SU-DHL-6 (cell line): ENCODE measurements around the gene INPP5A.

Experiments used
- H2AFZ ChIP-seq: fragments of 200-600 bp; sonication (generic); 2 replicates; pipeline ENCODE4 v1.6.1; 2014; ENCODE audit warnings: low read depth, mild to moderate bottlenecking, moderate library complexity, mixed read lengths, antibody characterized with exemption, low read length; ENCODE audit not compliant: severe bottlenecking
- H3F3A ChIP-seq: fragments of 200-600 bp; shearing (Covaris generic); 2 replicates; pipeline ENCODE4 v1.6.0; 2016; ENCODE audit warnings: antibody characterized with exemption, mild to moderate bottlenecking; ENCODE audit not compliant: insufficient read depth
- H3K27ac ChIP-seq: fragments of 200-600 bp; sonication (generic); 2 replicates; pipeline ENCODE4 v1.5.1; 2016; ENCODE audit warnings: low read depth, mild to moderate bottlenecking, low read length, moderate library complexity, mixed read lengths
- H3K27me3 ChIP-seq: fragments of 200-600 bp; sonication (generic), shearing (Covaris generic); 2 replicates; pipeline ENCODE4 v1.6.0; 2014; ENCODE audit warnings: mild to moderate bottlenecking, low read length
- H3K36me3 ChIP-seq: fragments of 200-600 bp; sonication (generic); 2 replicates; pipeline ENCODE4 v1.6.1; 2014; ENCODE audit warnings: mild to moderate bottlenecking, low read length, mixed read lengths
- H3K4me2 ChIP-seq: fragments of 300-600, 200-600 bp; shearing (Covaris generic), sonication (generic); 2 replicates; pipeline ENCODE4 v1.6.0; 2014; ENCODE audit warnings: low read length, low read depth, mild to moderate bottlenecking; ENCODE audit not compliant: poor library complexity, severe bottlenecking
- H3K4me3 ChIP-seq: fragments of 200-600 bp; sonication (generic); 2 replicates; pipeline ENCODE4 v1.5.1; 2014; ENCODE audit warnings: antibody characterized with exemption, low read length, mild to moderate bottlenecking, mixed read lengths; ENCODE audit not compliant: insufficient read depth, poor library complexity, severe bottlenecking
- H3K79me2 ChIP-seq: fragments of 200-600 bp; sonication (generic); 2 replicates; pipeline ENCODE4 v1.6.1; 2014; ENCODE audit warnings: mild to moderate bottlenecking, low read length, moderate library complexity; ENCODE audit not compliant: insufficient read depth
- H3K9ac ChIP-seq: fragments of 200-600 bp; sonication (generic); 2 replicates; pipeline ENCODE4 v1.7.0; 2014; ENCODE audit warnings: mild to moderate bottlenecking, low read length
- H3K9me2 ChIP-seq: fragments of 200-600 bp; sonication (generic); replicated peaks from 2 replicates; pipeline ENCODE4 v1.6.1; 2014; ENCODE audit warnings: low read length; ENCODE audit not compliant: insufficient read depth
- H3K9me3 ChIP-seq: fragments of 200-600 bp; sonication (generic); 2 replicates; pipeline ENCODE4 v1.6.1; 2014; ENCODE audit warnings: low read length, mixed read lengths; ENCODE audit not compliant: insufficient read depth
- H4K20me1 ChIP-seq: fragments of 200-600 bp; sonication (generic); 2 replicates; pipeline ENCODE4 v1.6.1; 2014; ENCODE audit warnings: low read depth, mild to moderate bottlenecking, antibody characterized with exemption, low read length, moderate library complexity, mixed read lengths
- EZH2phosphoT487 ChIP-seq: fragments of 200-600 bp; sonication (generic), shearing (Covaris generic); conservative IDR thresholded peaks from 2 replicates; pipeline ENCODE4 v1.6.1; 2018; ENCODE audit warnings: mild to moderate bottlenecking, antibody characterized with exemption, low read length, moderate library complexity, mixed read lengths
- TF ChIP-seq, protein P1 (sequence below): fragments of 200-600 bp; sonication (generic); IDR thresholded peaks from one replicate; pipeline ENCODE4 v1.5.1; 2017; ENCODE audit warnings: antibody characterized with exemption, mild to moderate bottlenecking, low read length, moderate library complexity; ENCODE audit not compliant: insufficient read depth, poor library complexity, severe bottlenecking

INPP5A gene

GRCh38 chr10:132810807-132811700, 273.5 kb downstream of the INPP5A start:
- H4K20me1 ChIP-seq = no peaks in the 10 kb centered on the region
- H3K9ac ChIP-seq = no peak overlapping the region
- H3K79me2 ChIP-seq = no peaks in the 10 kb centered on the region
- H3K9me3 ChIP-seq = no peaks in the 10 kb centered on the region
- H3F3A ChIP-seq = no peaks in the 10 kb centered on the region
- no peaks in the 10 kb centered on the region for H3K9me2 ChIP-seq
- TF ChIP-seq, protein P1, sequence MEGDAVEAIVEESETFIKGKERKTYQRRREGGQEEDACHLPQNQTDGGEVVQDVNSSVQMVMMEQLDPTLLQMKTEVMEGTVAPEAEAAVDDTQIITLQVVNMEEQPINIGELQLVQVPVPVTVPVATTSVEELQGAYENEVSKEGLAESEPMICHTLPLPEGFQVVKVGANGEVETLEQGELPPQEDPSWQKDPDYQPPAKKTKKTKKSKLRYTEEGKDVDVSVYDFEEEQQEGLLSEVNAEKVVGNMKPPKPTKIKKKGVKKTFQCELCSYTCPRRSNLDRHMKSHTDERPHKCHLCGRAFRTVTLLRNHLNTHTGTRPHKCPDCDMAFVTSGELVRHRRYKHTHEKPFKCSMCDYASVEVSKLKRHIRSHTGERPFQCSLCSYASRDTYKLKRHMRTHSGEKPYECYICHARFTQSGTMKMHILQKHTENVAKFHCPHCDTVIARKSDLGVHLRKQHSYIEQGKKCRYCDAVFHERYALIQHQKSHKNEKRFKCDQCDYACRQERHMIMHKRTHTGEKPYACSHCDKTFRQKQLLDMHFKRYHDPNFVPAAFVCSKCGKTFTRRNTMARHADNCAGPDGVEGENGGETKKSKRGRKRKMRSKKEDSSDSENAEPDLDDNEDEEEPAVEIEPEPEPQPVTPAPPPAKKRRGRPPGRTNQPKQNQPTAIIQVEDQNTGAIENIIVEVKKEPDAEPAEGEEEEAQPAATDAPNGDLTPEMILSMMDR = no peak
- TF ChIP-seq EZH2phosphoT487 = no peak
- no peaks in the 10 kb centered on the region for H3K27me3 ChIP-seq
- no peak overlapping the region for H3K4me2 ChIP-seq
- H2AFZ ChIP-seq = no peak overlapping the region
- no peak overlapping the region for H3K4me3 ChIP-seq
- H3K27ac ChIP-seq = no peak overlapping the region
- H3K36me3 ChIP-seq = no peaks in the 10 kb centered on the region

DNA sequence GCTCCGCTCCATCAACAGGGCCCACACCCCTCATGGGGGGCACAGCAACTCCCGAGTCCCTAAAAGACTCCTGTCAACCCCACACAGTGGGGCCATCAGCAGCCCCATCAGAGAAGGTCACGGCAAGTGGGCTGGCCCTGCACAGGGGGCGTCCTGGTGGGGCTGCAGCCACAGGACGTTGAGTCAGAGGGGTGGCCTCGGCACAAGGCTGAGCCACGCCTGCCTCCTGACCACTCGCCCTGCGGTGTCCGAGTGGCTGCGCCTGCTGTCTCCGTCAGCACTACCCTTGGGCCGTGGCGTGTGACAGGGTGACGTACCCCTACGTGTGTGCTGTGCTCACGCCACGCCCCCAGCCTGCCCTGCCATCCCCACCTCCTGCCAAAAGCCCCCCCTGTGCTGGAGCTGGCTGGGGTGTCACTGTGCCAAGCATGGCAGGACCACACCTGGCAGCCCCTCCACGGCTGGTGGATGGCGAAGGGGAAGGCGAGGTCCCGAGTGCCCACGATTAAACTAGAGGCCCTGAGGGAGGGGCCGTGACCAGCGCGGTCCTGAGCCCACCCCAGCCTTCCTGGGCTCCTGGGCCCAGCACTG, 274.4 kb downstream of the INPP5A start:
- H3K9me3 ChIP-seq = no peaks in the 10 kb centered on the region
- no peaks in the 10 kb centered on the region for H3F3A ChIP-seq
- TF ChIP-seq EZH2phosphoT487 = no peak
- TF ChIP-seq, protein P1 = no peak
- H4K20me1 ChIP-seq = no peaks in the 10 kb centered on the region
- H3K27me3 ChIP-seq = no peaks in the 10 kb centered on the region
- no peak overlapping the region for H3K27ac ChIP-seq
- H3K4me2 ChIP-seq = no peak overlapping the region
- H2AFZ ChIP-seq = no peak overlapping the region
- no peaks in the 10 kb centered on the region for H3K36me3 ChIP-seq
- H3K4me3 ChIP-seq = no peak overlapping the region
- H3K9ac ChIP-seq = no peak overlapping the region
- no peaks in the 10 kb centered on the region for H3K9me2 ChIP-seq
- no peaks in the 10 kb centered on the region for H3K79me2 ChIP-seq

DNA sequence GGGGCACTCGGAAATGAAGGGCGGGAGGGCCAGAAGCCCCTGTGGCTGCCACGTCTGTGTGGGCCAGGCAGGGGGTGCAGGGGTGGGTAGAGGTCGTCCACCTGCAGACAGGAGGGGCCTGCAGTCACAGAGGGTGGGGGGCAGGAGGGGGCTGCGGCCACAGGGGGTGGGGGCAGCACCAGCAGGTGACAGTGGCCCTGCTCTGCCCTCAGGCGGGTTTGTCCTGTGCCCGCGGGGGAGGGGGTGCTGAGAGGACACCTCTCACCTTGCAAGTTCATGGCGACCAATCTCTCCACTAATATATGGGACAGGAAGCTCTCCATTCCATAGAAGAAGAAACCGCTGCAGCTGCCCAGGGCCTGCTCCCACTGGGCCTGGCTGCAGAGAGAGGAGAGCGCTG, 274.9 kb downstream of the INPP5A start:
- no peak overlapping the region for H3K27ac ChIP-seq
- H2AFZ ChIP-seq = no peak overlapping the region
- TF ChIP-seq, protein P1 = no peak
- no peak for TF ChIP-seq EZH2phosphoT487
- H3K9ac ChIP-seq = no peak overlapping the region
- H3K9me2 ChIP-seq = no peaks in the 10 kb centered on the region
- no peaks in the 10 kb centered on the region for H3F3A ChIP-seq
- H3K36me3 ChIP-seq = no peaks in the 10 kb centered on the region
- no peak overlapping the region for H3K4me3 ChIP-seq
- H3K9me3 ChIP-seq = no peaks in the 10 kb centered on the region
- H3K4me2 ChIP-seq = no peak overlapping the region
- no peaks in the 10 kb centered on the region for H4K20me1 ChIP-seq
- no peaks in the 10 kb centered on the region for H3K79me2 ChIP-seq
- H3K27me3 ChIP-seq = no peaks in the 10 kb centered on the region
